K562 treated with DMSO at 1 percent for 48 hours (cell line): ENCODE results near the gene ADPGK. TPM values are rescaled to one million over a fixed set of nuclear protein-coding genes. Genes with fewer than 3 reads are reported as not detected.

Experiments
- total RNA-seq: library from RNA; unstranded; fragments of 300-600 nt; gene quantifications from 2 replicates; pipeline ENCODE4 v1.2.3, GENCODE V29; 2022; ENCODE audit warnings: low replicate concordance; ENCODE audit errors: extremely low read depth

Gene ADPGK
- total RNA-seq = not detected in 2 replicates

GRCh38 chr15:72783640-72784455 is at the start of gene ADPGK:
TSS of gene ADPGK (minus strand) at chr15:72783758. CDS start at chr15:72783691, 67 bp downstream.

Other genes with a start within 250 kb of the ADPGK start
- not detected in 2 replicates for gene GOLGA6B, start 129.1 kb downstream of the ADPGK start, total RNA-seq
- gene HIGD2B, start 97.6 kb downstream of the ADPGK start, total RNA-seq = not detected in 2 replicates
- not detected in 2 replicates for gene BBS4, start 97.6 kb downstream of the ADPGK start, total RNA-seq